ENCODE data around the gene KDM6A.
A peak's percentile ranks its signal among the peaks of the same experiment; 100 is the strongest.
"Not testable (repeated sequence)": the region's sequence is repeated elsewhere in the genome, so short reads cannot be mapped to it uniquely, and the experiment has no call there.

The KDM6A gene

GRCh38 chrX:44931441-44931973 lies 58.5 kb downstream of the KDM6A start:
- DNase-seq: no peak

- DNase-seq: no peak
Observed at GRCh38 chrX:44935172-44935571, 62.2 kb downstream of the KDM6A start.

GRCh38 chrX:44935640-44936039 lies 62.7 kb downstream of the KDM6A start:
- DNase-seq: no peak

- peak; percentile 11 for DNase-seq
Observed at GRCh38 chrX:44937606-44938005, 64.6 kb downstream of the KDM6A start.

- DNase-seq: no peak
Observed at GRCh38 chrX:44938111-44938510, 65.1 kb downstream of the KDM6A start.

- not testable (repeated sequence) for DNase-seq
Observed at GRCh38 chrX:44940541-44940940, 67.6 kb downstream of the KDM6A start.

GRCh38 chrX:44943007-44943406 lies 70.0 kb downstream of the KDM6A start:
- no peak for DNase-seq

GRCh38 chrX:44944894-44945293 lies 71.9 kb downstream of the KDM6A start:
- DNase-seq: no peak

- DNase-seq: no peak
Observed at GRCh38 chrX:44945736-44946135, 72.7 kb downstream of the KDM6A start.

- no peak for DNase-seq
Observed at GRCh38 chrX:44946771-44947170, 73.8 kb downstream of the KDM6A start.

GRCh38 chrX:44947995-44948394 lies 75.0 kb downstream of the KDM6A start:
- no peak for DNase-seq

GRCh38 chrX:44948406-44948805 lies 75.4 kb downstream of the KDM6A start:
- DNase-seq: no peak

- DNase-seq: no peak
Observed at GRCh38 chrX:44949125-44949524, 76.1 kb downstream of the KDM6A start.

GRCh38 chrX:44950471-44951366 lies 77.7 kb downstream of the KDM6A start:
- peak; percentile 7 for DNase-seq

- no peak for DNase-seq
Observed at GRCh38 chrX:44951572-44952067, 78.6 kb downstream of the KDM6A start.

- DNase-seq: no peak
Observed at GRCh38 chrX:44952329-44953027, 79.5 kb downstream of the KDM6A start.

- DNase-seq: no peak
Observed at GRCh38 chrX:44953734-44954502, 80.9 kb downstream of the KDM6A start.

GRCh38 chrX:44954562-44954961 lies 81.6 kb downstream of the KDM6A start:
- DNase-seq: no peak

- no peak for DNase-seq
Observed at GRCh38 chrX:44957848-44958247, 84.9 kb downstream of the KDM6A start.

- DNase-seq: no peak
Observed at GRCh38 chrX:44958480-44958879, 85.5 kb downstream of the KDM6A start.

GRCh38 chrX:44961817-44962607 lies 89.0 kb downstream of the KDM6A start:
- DNase-seq: no peak

- DNase-seq: no peak
Observed at GRCh38 chrX:44962944-44963343, 90.0 kb downstream of the KDM6A start.

Measured in kidney glomerular epithelial cell (primary cell).